GF-D8 (cell line): ENCODE measurements around the gene YOD1.
A peak's percentile ranks its signal among the peaks of the same experiment; 100 is the strongest.

Experiments
- DNase-seq: peaks from one replicate; lab custom pipeline; 2025; lab: John Stamatoyannopoulos, UW

Gene YOD1

GRCh38 chr1:207051191-207051943 is at the start of gene YOD1:
TSS of gene YOD1 (minus strand) at chr1:207051208. CDS start at chr1:207051030, 178 bp downstream.
- no peak for DNase-seq

DNA sequence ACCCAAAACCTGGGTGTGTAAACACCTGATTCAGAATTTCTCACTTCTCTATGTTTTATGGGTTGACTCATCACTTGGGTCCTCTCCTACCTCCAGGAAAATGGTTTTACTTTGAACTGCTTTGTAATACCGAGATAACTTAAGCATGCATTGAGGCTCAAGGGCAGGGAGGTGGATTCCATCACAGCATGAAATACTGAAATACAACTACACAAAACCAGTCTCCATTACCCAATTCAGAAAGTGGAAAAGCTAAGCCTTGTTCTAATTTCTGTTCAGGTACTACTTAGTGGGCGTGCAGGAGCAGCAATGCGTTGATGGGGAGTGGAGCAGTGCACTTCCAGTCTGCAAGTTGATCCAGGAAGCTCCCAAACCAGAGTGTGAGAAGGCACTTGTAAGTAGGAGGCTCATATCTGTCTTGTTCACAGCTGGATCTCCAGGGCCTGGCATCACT is 46.9 kb upstream of the YOD1 start:
- no peak for DNase-seq

GRCh38 chr1:207093944-207094343 is 42.9 kb upstream of the YOD1 start:
- no peak for DNase-seq

DNA sequence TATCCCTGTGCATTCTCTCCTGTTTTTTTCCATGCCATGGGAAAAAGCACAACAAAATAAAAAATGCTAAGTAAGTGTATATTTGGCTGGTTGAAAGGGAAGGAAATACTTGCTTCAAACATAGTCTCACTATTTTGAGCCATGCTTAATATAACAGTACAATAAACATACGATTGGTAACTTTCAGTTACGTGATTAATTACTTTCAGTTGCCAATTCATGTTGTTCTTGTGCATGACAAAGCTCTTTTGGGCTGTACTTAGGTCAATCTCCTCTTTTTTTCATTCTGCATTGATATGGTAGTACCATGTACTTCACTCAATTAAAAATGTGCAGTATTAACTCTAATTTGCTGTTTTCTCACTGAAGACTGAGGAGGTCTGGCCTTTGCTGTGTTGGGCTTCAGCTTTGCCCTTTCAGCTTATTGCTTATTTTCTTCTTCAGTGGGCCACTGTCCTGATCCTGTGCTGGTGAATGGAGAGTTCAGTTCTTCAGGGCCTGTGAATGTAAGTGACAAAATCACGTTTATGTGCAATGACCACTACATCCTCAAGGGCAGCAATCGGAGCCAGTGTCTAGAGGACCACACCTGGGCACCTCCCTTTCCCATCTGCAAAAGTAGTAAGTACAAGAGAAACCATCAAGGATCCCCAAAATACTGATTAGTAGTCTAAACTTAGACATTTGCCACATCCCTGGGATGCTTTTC is 40.3 kb upstream of the YOD1 start:
- DNase-seq = no peak

DNA sequence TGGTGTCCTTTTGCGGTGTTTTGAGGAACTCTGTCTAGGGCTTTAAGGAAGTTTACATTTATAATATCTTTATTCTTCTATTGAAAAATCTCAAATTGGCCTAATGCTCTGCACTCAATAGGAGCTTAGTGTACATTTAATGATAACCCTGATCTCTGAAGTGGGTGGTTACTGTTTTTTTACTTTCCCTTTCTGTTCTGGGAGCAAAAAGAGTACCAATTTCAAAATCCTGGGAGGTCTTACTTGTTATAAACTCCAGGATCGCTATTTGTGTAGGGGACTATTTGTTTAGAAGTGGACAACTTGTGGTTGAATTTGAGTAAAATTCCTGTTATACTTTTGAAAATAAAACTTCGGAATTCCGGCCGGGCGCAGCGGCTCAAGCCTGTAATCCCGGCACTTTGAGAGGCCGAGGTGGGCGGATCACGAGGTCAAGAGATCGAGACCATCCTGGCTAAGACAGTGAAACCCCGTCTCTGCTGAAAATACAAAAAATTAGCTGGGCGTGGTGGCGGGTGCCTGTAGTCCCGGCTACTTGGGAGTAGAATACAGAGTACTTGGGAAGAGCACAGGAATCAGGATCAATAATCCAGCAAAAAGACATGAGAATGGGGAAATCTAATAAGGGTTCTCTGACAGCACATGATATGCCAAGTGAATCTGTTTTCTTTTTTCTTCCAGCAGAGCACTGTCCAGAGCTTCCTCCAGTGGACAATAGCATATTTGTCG is 38.8 kb upstream of the YOD1 start:
- no peak for DNase-seq

DNA sequence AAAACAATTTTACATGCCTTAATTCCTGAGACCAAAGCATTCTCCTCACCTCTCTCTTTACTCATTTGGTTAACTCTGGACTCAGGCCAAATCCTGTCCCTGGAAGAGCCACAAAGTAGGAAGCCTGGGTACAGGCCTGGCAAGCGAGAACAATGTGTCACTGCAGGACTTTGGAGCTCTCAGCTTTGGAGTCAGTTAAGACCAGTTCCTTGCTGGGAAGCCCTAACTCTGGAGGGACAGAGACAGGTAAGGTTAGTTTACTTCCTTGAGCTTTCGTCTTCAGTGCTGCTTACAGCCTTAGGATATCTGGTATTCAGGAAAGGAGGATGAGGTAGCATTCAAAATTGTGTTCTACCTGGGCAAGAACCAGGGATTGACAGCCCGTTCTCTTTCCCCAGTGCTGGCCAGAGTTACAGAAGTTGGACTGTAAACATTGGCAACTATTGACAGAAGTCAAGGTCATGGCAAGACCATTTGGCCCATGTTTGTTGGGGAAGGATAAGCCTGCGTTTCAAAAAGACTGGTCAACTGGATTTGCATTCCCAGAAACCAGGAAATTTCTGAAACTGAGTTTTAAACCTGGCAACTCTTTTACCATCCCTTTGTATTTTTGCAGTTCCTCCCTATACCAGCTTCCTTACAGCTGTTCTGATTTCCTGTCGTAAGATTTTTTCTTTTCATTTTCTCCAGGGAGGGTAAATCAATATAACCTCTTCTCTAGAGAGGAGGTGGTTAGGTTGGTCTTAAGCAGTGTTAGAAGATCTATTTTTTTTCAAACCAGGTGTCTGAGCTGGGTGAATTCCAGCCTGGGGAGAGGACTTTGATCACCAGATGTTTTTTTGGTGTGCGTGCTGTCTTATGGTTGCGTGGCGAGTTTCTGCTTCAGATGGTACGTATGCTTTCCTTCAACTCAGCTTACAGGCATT is 38.0 kb upstream of the YOD1 start, which contains the start of gene C4BPB:
Gene C4BPB (plus strand): TSS at position 160 of the 926 bp plus-strand sequence. CDS start 672 bp downstream, at position 832.
- DNase-seq = no peak

DNA sequence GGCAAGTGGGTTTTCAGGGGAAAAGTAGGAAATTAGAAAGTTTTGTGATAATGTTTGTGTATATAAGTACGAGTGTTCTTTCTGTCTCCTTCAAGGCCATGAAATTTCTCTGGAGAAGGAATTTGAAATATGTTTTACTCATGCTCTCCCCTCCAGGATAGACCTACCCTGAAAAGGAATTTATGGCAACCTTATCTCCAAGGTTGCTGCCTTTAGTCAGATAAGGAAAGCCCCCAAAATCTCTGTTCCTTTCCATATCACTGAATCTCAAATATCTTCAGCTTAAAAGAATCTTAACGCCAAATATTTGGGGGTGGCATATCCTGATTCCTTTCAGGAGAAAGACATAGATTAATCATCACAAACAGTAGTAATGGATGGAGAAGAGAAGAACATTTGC is 37.2 kb upstream of the YOD1 start:
- no peak for DNase-seq

DNA sequence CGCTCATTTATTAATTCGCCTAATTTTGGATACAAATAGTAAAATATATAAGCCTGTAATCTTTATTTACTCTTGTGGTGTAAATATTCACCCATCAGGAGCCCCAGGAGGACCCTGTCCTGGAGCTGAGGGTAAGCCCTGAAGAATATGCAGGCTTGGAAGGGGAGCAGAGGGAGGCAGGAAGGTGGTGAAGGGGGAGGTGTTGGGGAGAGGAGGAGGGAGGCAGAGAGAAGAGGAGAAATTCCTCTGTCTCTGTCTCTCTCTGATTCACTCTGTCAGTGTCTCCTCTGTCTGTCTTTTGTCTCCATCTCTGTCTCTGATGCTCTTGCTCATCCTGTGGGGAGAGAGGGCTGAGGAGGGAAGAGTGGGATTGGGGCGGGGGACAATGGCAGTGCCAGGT is 34.9 kb upstream of the YOD1 start:
- DNase-seq = no peak

GRCh38 chr1:207084701-207085180 is 33.7 kb upstream of the YOD1 start:
- peak; percentile 5 for DNase-seq

DNA sequence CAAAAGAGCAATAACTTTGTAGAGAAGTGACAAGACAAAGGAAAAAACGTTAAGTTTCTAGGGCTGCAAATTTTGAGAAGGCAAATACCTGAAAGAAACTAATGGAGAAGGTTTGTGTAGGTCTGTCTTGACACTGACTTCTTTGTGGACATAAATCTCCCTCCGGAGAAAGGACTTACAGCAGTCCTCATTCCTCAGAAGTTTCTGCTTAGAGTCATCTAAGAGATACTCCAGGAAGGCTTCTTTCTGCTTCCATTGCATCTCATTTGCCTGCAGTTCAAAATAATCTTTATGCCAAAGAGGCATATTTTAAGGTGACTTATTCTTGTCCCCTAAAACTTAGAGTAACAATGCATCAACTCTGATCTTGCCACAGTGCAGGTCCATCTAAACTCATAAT is 33.2 kb upstream of the YOD1 start:
- DNase-seq = no peak

DNA sequence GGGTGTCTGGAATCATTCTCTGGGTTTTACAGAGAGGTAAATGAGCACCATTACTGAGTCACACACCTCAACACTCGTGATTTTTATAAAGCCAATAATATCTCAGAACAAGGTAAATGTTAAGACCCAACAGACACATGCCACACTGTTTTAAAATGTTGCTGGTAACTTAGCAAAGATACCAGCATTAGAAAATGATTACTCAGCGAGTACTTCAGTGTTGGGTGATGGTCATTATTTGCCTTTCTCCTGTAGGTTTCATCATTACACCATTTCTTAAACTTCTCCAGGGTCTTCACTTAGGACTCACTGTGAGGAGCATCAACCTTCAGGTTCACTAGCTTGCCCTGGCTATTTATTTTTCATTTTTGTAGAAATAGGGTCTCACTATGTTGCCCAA is 30.8 kb upstream of the YOD1 start:
- no peak for DNase-seq

GRCh38 chr1:207081088-207081487 is 30.1 kb upstream of the YOD1 start:
- no peak for DNase-seq

GRCh38 chr1:207079706-207080241 is 28.8 kb upstream of the YOD1 start:
- no peak for DNase-seq

GRCh38 chr1:207078578-207079132 is 27.6 kb upstream of the YOD1 start:
- DNase-seq = no peak

DNA sequence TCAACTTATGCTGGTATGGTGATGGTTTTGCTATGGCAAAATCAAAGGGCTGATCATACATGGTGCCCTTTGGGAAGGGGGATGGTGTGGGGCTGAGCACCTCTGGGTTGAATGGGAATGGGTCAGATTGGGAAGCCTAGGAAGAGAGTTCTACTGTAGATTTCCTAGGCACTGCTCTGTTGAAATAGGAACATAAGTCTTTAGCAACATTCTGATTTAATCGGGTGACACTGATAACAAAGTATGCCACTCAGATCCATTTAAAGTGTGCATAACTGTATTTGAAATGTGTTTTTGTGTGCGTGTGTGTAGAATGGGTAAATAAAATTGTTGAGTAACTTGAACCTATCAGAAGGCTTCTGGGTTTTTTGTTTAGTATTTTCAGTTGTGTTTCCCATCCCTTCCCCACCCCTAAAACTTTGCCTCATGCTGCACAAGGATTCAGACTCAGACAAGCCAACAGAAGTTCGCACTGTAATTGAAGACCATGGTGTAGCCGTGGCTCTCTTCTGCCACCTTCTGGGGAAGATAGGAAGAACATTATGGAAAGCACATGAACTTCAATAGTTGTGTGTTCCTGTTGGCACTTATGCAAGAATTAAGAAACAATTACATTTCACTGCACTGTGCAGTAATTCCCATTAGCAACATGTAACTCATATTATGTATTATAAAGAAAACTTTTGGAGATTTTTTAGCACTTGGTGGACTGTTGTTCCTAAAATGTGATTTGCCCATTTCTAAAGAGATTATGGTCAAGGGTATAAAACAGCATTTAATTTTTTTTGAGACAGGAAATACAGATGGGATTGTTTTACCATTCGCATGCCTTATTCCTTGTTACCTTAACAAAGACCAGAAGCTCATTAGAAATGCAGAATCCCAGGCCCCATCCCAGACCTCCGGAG is 26.7 kb upstream of the YOD1 start:
- DNase-seq = peak; percentile 31

- no peak for DNase-seq
These were observed 26.0 kb upstream of the YOD1 start for GRCh38 chr1:207077012-207077411.

GRCh38 chr1:207076181-207076955 is 25.4 kb upstream of the YOD1 start:
- DNase-seq = no peak

DNA sequence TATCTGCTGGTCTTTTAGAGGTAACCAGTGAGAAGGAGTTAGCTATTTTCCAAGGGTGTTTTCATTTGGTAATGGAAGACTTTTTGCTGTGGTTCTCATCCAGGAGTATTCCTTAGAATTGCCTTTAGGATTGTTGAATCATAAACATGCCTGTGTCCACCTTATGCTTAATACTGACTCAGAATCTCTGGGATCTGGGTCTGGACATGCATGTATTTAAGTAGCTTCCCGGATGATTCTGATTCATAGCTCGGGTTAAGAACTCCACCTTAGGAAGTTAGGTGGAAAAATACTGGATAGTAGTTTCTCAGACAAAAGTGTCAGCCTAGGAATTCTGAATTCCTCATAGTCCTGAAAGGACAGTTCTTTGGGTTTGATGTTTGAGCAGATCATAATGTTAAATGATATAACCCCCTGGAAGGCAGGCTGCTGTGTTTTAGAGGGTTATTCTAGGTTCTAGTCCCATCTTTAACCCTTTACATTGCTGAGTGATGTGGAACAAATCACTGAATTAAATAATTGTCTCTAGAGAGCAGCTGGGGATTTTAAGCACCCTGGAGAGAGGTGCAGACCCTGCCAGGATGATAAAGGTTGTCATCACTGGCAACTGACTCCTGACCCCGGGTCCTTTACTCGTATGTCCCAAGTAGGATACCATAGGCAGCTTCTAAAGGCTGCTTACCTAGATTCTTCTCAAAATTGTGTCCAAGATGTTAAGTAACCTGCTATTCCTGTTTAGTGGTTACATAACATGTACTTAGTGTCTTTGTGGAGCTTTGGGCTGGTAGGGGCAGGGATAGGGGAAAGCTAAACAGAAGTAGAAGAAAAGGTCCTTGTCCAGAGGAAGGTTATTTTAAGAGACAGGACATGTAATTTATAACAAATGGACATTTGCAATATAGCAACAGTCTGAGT is 23.2 kb upstream of the YOD1 start:
- DNase-seq = no peak
